PC-3 (cell line): Measurements from ENCODE around the gene SLC39A8.

Source experiments
- EZH2 ChIP-seq: fragments of 300-600 bp; sonication (generic); IDR thresholded peaks from one replicate; pipeline ENCODE4 v1.6.1; 2017; ENCODE audit warnings: antibody characterized with exemption, mild to moderate bottlenecking, low read length; ENCODE audit not compliant: unreplicated experiment
- TF ChIP-seq, protein P1 (sequence below): fragments of 300-600 bp; sonication (generic); conservative IDR thresholded peaks from 2 replicates; pipeline ENCODE4 v1.5.1; 2017; ENCODE audit warnings: antibody characterized with exemption, low read depth, mild to moderate bottlenecking, low read length

DNA sequence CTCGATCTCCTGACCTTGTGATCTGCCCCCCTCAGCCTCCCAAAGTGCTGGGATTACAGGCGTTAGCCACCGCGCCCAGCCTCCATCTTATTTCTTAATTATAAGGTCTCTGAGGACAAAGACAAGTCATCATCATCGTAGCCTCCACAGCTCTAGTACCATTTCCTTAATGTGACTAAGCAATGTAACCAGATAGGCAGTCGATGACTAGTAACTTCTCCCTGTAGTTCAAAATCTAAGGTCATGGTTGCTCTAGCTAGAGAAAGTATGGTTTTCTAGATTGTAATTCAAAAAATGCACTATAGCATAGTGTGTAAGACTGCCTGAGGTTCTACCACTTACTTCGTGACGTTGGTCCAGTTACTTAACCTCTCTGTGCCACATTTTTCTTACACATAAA, 6.9 kb downstream of the SLC39A8 start:
- TF ChIP-seq, protein P1, sequence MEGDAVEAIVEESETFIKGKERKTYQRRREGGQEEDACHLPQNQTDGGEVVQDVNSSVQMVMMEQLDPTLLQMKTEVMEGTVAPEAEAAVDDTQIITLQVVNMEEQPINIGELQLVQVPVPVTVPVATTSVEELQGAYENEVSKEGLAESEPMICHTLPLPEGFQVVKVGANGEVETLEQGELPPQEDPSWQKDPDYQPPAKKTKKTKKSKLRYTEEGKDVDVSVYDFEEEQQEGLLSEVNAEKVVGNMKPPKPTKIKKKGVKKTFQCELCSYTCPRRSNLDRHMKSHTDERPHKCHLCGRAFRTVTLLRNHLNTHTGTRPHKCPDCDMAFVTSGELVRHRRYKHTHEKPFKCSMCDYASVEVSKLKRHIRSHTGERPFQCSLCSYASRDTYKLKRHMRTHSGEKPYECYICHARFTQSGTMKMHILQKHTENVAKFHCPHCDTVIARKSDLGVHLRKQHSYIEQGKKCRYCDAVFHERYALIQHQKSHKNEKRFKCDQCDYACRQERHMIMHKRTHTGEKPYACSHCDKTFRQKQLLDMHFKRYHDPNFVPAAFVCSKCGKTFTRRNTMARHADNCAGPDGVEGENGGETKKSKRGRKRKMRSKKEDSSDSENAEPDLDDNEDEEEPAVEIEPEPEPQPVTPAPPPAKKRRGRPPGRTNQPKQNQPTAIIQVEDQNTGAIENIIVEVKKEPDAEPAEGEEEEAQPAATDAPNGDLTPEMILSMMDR: no peak
- TF ChIP-seq EZH2: no peak
